Neural progenitor cell (in vitro differentiated cells): ENCODE results near the gene TULP3.

Experiments used
- EZH2phosphoT487 ChIP-seq: fragments of 200-600 bp; sonication (generic); IDR thresholded peaks from 2 replicates; pipeline ENCODE4 v1.6.1; 2017; ENCODE audit warnings: antibody characterized with exemption
- TF ChIP-seq, protein P1 (sequence below): fragments of 200-600 bp; sonication (generic); IDR thresholded peaks from 2 replicates; pipeline ENCODE4 v1.5.1; 2017; ENCODE audit warnings: antibody characterized with exemption, mild to moderate bottlenecking

GRCh38 chr12:2862876-2863275 is 27.8 kb upstream of the TULP3 start:
- no peak for TF ChIP-seq EZH2phosphoT487
- TF ChIP-seq, protein P1, sequence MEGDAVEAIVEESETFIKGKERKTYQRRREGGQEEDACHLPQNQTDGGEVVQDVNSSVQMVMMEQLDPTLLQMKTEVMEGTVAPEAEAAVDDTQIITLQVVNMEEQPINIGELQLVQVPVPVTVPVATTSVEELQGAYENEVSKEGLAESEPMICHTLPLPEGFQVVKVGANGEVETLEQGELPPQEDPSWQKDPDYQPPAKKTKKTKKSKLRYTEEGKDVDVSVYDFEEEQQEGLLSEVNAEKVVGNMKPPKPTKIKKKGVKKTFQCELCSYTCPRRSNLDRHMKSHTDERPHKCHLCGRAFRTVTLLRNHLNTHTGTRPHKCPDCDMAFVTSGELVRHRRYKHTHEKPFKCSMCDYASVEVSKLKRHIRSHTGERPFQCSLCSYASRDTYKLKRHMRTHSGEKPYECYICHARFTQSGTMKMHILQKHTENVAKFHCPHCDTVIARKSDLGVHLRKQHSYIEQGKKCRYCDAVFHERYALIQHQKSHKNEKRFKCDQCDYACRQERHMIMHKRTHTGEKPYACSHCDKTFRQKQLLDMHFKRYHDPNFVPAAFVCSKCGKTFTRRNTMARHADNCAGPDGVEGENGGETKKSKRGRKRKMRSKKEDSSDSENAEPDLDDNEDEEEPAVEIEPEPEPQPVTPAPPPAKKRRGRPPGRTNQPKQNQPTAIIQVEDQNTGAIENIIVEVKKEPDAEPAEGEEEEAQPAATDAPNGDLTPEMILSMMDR, result no peak
